ENCODE measurements around the gene CDH12.

DNA sequence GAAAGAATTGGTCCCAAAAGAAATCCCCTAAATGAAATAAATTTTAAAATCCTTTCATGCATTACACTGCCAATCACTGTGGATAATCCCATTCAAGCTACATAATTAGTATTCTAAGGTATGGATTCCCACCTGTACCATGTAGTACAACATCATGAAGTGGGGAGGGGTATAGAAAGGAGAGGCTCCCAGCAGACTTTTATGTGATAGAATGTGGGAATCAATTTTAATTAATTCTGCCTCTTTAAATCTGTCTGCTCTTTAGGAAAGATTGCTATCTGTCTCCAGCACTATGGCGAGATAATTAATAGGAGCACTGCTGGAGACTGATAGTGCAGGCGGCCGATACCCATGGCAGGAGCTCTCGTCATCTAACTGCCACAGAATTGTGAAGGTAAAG lies 95.4 kb downstream of the CDH12 start:
- TF ChIP-seq, protein P1, sequence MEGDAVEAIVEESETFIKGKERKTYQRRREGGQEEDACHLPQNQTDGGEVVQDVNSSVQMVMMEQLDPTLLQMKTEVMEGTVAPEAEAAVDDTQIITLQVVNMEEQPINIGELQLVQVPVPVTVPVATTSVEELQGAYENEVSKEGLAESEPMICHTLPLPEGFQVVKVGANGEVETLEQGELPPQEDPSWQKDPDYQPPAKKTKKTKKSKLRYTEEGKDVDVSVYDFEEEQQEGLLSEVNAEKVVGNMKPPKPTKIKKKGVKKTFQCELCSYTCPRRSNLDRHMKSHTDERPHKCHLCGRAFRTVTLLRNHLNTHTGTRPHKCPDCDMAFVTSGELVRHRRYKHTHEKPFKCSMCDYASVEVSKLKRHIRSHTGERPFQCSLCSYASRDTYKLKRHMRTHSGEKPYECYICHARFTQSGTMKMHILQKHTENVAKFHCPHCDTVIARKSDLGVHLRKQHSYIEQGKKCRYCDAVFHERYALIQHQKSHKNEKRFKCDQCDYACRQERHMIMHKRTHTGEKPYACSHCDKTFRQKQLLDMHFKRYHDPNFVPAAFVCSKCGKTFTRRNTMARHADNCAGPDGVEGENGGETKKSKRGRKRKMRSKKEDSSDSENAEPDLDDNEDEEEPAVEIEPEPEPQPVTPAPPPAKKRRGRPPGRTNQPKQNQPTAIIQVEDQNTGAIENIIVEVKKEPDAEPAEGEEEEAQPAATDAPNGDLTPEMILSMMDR (IDR thresholded peaks at IDR 0.05; ENCODE audit: insufficient read depth, low read length): no peak
- TF ChIP-seq, protein P2, sequence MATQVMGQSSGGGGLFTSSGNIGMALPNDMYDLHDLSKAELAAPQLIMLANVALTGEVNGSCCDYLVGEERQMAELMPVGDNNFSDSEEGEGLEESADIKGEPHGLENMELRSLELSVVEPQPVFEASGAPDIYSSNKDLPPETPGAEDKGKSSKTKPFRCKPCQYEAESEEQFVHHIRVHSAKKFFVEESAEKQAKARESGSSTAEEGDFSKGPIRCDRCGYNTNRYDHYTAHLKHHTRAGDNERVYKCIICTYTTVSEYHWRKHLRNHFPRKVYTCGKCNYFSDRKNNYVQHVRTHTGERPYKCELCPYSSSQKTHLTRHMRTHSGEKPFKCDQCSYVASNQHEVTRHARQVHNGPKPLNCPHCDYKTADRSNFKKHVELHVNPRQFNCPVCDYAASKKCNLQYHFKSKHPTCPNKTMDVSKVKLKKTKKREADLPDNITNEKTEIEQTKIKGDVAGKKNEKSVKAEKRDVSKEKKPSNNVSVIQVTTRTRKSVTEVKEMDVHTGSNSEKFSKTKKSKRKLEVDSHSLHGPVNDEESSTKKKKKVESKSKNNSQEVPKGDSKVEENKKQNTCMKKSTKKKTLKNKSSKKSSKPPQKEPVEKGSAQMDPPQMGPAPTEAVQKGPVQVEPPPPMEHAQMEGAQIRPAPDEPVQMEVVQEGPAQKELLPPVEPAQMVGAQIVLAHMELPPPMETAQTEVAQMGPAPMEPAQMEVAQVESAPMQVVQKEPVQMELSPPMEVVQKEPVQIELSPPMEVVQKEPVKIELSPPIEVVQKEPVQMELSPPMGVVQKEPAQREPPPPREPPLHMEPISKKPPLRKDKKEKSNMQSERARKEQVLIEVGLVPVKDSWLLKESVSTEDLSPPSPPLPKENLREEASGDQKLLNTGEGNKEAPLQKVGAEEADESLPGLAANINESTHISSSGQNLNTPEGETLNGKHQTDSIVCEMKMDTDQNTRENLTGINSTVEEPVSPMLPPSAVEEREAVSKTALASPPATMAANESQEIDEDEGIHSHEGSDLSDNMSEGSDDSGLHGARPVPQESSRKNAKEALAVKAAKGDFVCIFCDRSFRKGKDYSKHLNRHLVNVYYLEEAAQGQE (IDR thresholded peaks at IDR 0.05; ENCODE audit: insufficient replicate concordance, low read depth): no peak
